Glomerular visceral epithelial cell (primary cell): ENCODE data around the gene UBXN7.
"Not testable (repeated sequence)": the region's sequence is repeated elsewhere in the genome, so short reads cannot be mapped to it uniquely, and the experiment has no call there.

Experiments used
- DNase-seq: peaks from one replicate; pipeline ENCODE4 v3.0.0-alpha.2; 2016; ENCODE audit errors: extremely low spot score

UBXN7 gene

GRCh38 chr3:196419386-196419785 lies 12.8 kb downstream of the UBXN7 start:
- no peak for DNase-seq

- DNase-seq: no peak
Observed at GRCh38 chr3:196418601-196419000, 13.6 kb downstream of the UBXN7 start.

- DNase-seq: no peak
Observed at GRCh38 chr3:196414469-196414868, 17.8 kb downstream of the UBXN7 start.

- no peak for DNase-seq
Observed at GRCh38 chr3:196412704-196413103, 19.5 kb downstream of the UBXN7 start.

GRCh38 chr3:196409409-196409808 lies 22.8 kb downstream of the UBXN7 start:
- DNase-seq: no peak

- no peak for DNase-seq
Observed at GRCh38 chr3:196408565-196409300, 23.5 kb downstream of the UBXN7 start.

GRCh38 chr3:196406811-196407470 lies 25.3 kb downstream of the UBXN7 start:
- peak; percentile 44 for DNase-seq

GRCh38 chr3:196400331-196400730 lies 31.9 kb downstream of the UBXN7 start:
- no peak for DNase-seq

- DNase-seq: peak; percentile 67
Observed at GRCh38 chr3:196399485-196399945, 32.7 kb downstream of the UBXN7 start.

GRCh38 chr3:196398782-196399181 lies 33.4 kb downstream of the UBXN7 start:
- no peak for DNase-seq

GRCh38 chr3:196397941-196398340 lies 34.3 kb downstream of the UBXN7 start:
- no peak for DNase-seq

GRCh38 chr3:196390116-196390515 lies 42.1 kb downstream of the UBXN7 start:
- DNase-seq: no peak

- no peak for DNase-seq
Observed at GRCh38 chr3:196388956-196389355, 43.3 kb downstream of the UBXN7 start.

- not testable (repeated sequence) for DNase-seq
Observed at GRCh38 chr3:196387941-196388340, 44.3 kb downstream of the UBXN7 start.

GRCh38 chr3:196386797-196387196 lies 45.4 kb downstream of the UBXN7 start:
- DNase-seq: not testable (repeated sequence)

GRCh38 chr3:196386034-196386433 lies 46.2 kb downstream of the UBXN7 start:
- DNase-seq: not testable (repeated sequence)

GRCh38 chr3:196385446-196385845 lies 46.8 kb downstream of the UBXN7 start:
- DNase-seq: not testable (repeated sequence)

GRCh38 chr3:196378146-196378841 lies 53.9 kb downstream of the UBXN7 start:
- DNase-seq: no peak

- DNase-seq: no peak
Observed at GRCh38 chr3:196377321-196377720, 54.9 kb downstream of the UBXN7 start.

- no peak for DNase-seq
Observed at GRCh38 chr3:196365736-196366135, 66.5 kb downstream of the UBXN7 start.

- no peak for DNase-seq
Observed at GRCh38 chr3:196360586-196360985, 71.6 kb downstream of the UBXN7 start.

GRCh38 chr3:196358540-196358939 lies 73.7 kb downstream of the UBXN7 start:
- not testable (repeated sequence) for DNase-seq

- no peak for DNase-seq
Observed at GRCh38 chr3:196357905-196358304, 74.3 kb downstream of the UBXN7 start.
